ENCODE data around the gene RAB27B.

Gene RAB27B

GRCh38 chr18:54828986-54829385 is 709 bp downstream of the RAB27B start:
- ATAC-seq: peak; percentile 50
- no peak for TF ChIP-seq ZNF70 (CRISPR knock-in tag; IDR thresholded peaks at IDR 0.05)
- no peak for TF ChIP-seq ZFP3 (CRISPR knock-in tag; IDR thresholded peaks at IDR 0.05)
- TF ChIP-seq CSDC2 (CRISPR knock-in tag; IDR thresholded peaks at IDR 0.05): no peak
- no peak for TF ChIP-seq ZNF8 (CRISPR knock-in tag; IDR thresholded peaks at IDR 0.05)
- TF ChIP-seq ISL1 (CRISPR knock-in tag; IDR thresholded peaks at IDR 0.05): no peak
- no peak for TF ChIP-seq PPARA (CRISPR knock-in tag; IDR thresholded peaks at IDR 0.05; ENCODE audit: borderline replicate concordance)
- no peak for TF ChIP-seq TSHZ2 (CRISPR knock-in tag; IDR thresholded peaks at IDR 0.05)
- TF ChIP-seq TCF4 (CRISPR knock-in tag; IDR thresholded peaks at IDR 0.05; ENCODE audit: borderline replicate concordance): no peak
- no peak for TF ChIP-seq OSR1 (CRISPR knock-in tag; IDR thresholded peaks at IDR 0.05)
- no peak for TF ChIP-seq CSRNP3 (CRISPR knock-in tag; IDR thresholded peaks at IDR 0.05)
- no peak for TF ChIP-seq ZNF565 (CRISPR knock-in tag; conservative IDR thresholded peaks at IDR 0.05; ENCODE audit: low read depth)
- TF ChIP-seq BACH2 (CRISPR knock-in tag; IDR thresholded peaks at IDR 0.05; ENCODE audit: borderline replicate concordance): no peak
- TF ChIP-seq TOX (CRISPR knock-in tag; IDR thresholded peaks at IDR 0.05; ENCODE audit: borderline replicate concordance): no peak
- TF ChIP-seq ARNTL (CRISPR knock-in tag; IDR thresholded peaks at IDR 0.05; ENCODE audit: borderline replicate concordance, low read depth): no peak
- TF ChIP-seq GLIS3 (CRISPR knock-in tag; IDR thresholded peaks at IDR 0.05): no peak
- no peak for TF ChIP-seq ZFP30 (CRISPR knock-in tag; IDR thresholded peaks at IDR 0.05)

GRCh38 chr18:54829856-54830255 is 1.6 kb downstream of the RAB27B start:
- no peak for ATAC-seq
- TF ChIP-seq RARB (CRISPR knock-in tag; IDR thresholded peaks at IDR 0.05) (no peak), CREB5 (CRISPR knock-in tag; IDR thresholded peaks at IDR 0.05; ENCODE audit: low read depth) (no peak), ISL1 (CRISPR knock-in tag; IDR thresholded peaks at IDR 0.05) (no peak), ZFP30 (CRISPR knock-in tag; IDR thresholded peaks at IDR 0.05) (no peak), ZNF8 (CRISPR knock-in tag; IDR thresholded peaks at IDR 0.05) (no peak), ZFP3 (CRISPR knock-in tag; IDR thresholded peaks at IDR 0.05) (no peak), CSRNP3 (CRISPR knock-in tag; IDR thresholded peaks at IDR 0.05) (no peak), POU6F1 (CRISPR knock-in tag; IDR thresholded peaks at IDR 0.05; ENCODE audit: borderline replicate concordance, low read depth) (no peak), GLIS3 (CRISPR knock-in tag; IDR thresholded peaks at IDR 0.05) (no peak), TOX (CRISPR knock-in tag; IDR thresholded peaks at IDR 0.05; ENCODE audit: borderline replicate concordance) (no peak), SNAI2 (CRISPR knock-in tag; IDR thresholded peaks at IDR 0.05) (no peak), OSR1 (CRISPR knock-in tag; IDR thresholded peaks at IDR 0.05) (no peak), PATZ1 (CRISPR knock-in tag; IDR thresholded peaks at IDR 0.05; ENCODE audit: borderline replicate concordance) (no peak), ZNF565 (CRISPR knock-in tag; conservative IDR thresholded peaks at IDR 0.05; ENCODE audit: low read depth) (no peak), ZC3H10 (CRISPR knock-in tag; IDR thresholded peaks at IDR 0.05) (no peak), TCF4 (CRISPR knock-in tag; IDR thresholded peaks at IDR 0.05; ENCODE audit: borderline replicate concordance) (no peak), CSDC2 (CRISPR knock-in tag; IDR thresholded peaks at IDR 0.05) (no peak)

All from SK-N-SH treated with all-trans-retinoic acid at 6 μM for 48 hours (cell line).